ENCODE measurements around the gene DARS1.
"Not testable (repeated sequence)": the region's sequence is repeated elsewhere in the genome, so short reads cannot be mapped to it uniquely, and the experiment has no call there.

DARS1 gene

GRCh38 chr2:135984199-135985017 is 1.0 kb downstream of the DARS1 start:
- no peak for DNase-seq (ENCODE audit: low read depth)

- no peak for DNase-seq (ENCODE audit: low read depth)
Measured at GRCh38 chr2:135980434-135981079, 4.9 kb downstream of the DARS1 start.

- DNase-seq (ENCODE audit: low read depth): no peak
Measured at GRCh38 chr2:135975702-135976101, 9.7 kb downstream of the DARS1 start.

- DNase-seq (ENCODE audit: low read depth): no peak
Measured at GRCh38 chr2:135974036-135974435, 11.4 kb downstream of the DARS1 start.

- no peak for DNase-seq (ENCODE audit: low read depth)
Measured at GRCh38 chr2:135969655-135970387, 15.6 kb downstream of the DARS1 start.

- no peak for DNase-seq (ENCODE audit: low read depth)
Measured at GRCh38 chr2:135965756-135966155, 19.7 kb downstream of the DARS1 start.

- DNase-seq (ENCODE audit: low read depth): not testable (repeated sequence)
Measured at GRCh38 chr2:135964404-135964803, 21.0 kb downstream of the DARS1 start.

DNA sequence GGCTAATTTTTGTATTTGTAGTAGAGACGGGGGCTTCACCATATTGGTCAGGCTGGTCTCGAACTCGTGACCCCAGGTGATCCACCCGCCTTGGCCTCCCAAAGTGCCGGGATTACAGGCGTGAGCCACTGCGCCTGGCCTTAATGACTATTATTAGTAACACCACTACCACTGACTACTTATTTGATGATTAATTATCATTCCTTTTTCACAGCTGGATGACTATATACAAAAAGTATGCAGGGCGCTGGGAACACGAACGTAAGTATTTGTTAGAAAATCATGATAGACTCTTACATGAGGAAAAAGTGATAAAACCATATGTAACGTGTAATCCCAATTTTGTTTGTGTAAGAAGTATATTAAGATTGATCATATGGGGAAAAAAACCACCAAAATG is 21.6 kb downstream of the DARS1 start:
- DNase-seq (ENCODE audit: low read depth): no peak

DNA sequence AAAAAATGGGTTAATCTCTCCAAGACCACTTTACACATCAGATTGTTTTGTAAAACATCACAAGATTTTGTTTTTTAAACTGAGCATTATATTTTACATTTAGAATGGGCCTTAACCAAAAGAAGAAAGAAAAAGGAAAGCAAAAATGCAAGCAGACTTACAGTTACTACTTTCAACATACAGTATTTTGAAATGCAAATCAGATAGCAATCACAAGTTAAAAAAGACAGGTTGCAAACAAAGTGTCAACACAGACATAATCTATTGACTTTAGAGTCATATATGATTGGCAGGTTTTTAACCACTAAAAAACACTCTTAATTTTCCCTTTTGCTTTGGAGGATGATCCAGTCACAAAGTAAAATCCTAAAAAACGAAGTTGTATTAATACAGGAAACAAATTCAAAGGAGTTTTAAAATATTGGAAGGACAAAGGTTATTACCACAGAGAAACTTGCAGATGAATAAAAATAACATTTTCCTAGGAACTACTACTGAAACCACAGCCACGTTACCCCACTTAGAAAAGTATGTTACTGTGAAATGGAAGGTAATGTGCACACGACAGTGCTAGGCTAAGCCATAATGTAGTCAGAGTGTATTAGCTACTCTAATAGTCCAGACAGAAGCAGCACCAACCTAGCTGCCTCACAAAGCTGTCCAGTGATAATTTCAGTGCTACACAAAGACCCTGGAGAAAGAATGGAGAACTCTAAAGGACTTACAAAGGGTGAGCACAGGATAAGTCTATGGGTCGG is 22.9 kb downstream of the DARS1 start:
- DNase-seq (ENCODE audit: low read depth): no peak

DNA sequence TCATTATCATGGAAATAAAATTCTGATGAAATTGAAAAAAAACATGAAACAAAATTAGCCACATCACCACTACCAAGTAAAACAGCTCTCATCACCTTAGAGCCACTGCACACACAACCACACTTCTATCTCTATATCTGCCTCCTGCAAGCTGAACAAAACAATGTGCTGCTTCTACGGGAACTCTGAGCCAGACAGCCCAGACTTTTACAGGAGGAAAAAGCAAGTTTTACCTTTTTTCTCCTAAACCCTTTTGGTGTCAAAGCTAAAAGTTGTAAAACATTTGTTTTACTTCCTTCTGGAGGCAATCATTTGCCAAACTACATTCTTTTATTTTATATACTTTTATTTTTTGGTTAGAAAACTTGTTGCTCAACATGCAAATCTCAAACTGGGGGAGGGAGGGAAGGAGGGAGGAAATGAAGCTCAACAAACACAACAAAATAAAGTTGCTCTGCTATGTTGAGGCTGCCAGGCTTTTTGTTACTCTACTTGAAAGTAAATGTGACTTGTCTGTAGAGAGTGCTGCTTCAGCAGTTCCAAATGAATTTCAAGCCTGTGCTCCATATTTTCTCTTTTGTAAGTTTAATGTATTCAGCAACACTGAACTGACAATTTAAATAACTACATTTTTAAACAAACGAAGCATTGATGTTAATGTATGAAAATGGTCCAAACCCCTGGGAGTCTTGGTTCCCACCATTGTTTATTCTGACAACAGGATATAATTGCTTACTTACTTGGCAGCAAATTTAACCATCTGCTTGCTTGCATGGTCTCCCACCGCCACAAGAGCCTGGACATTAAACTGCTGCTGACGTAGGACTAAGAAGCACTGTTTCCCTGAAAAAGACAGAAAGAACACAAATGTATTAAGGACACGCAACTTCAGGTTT is 24.5 kb downstream of the DARS1 start:
- no peak for DNase-seq (ENCODE audit: low read depth)

GRCh38 chr2:135960150-135960549 is 25.3 kb downstream of the DARS1 start:
- no peak for DNase-seq (ENCODE audit: low read depth)

GRCh38 chr2:135958927-135959326 is 26.5 kb downstream of the DARS1 start:
- not testable (repeated sequence) for DNase-seq (ENCODE audit: low read depth)

GRCh38 chr2:135954020-135954601 is 31.3 kb downstream of the DARS1 start:
- DNase-seq (ENCODE audit: low read depth): no peak

DNA sequence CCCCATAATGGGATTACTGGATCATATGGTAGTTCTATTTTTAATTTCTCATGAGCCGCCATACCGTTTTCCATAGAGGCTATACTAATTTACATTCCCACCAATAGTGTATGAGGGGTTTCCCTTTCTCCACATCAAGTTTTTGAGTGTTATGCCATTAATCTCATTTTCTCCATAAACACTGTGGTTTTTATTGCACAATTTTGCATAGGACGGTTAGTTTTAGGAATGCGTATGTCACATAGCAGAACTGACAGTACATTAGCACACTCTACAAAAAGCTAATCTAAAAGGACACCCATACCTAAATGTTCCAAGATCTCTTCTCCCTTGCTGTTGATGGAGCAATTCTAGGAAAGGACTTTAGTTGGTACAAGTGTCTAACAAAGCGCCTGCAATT is 32.5 kb downstream of the DARS1 start:
- DNase-seq (ENCODE audit: low read depth): no peak

DNA sequence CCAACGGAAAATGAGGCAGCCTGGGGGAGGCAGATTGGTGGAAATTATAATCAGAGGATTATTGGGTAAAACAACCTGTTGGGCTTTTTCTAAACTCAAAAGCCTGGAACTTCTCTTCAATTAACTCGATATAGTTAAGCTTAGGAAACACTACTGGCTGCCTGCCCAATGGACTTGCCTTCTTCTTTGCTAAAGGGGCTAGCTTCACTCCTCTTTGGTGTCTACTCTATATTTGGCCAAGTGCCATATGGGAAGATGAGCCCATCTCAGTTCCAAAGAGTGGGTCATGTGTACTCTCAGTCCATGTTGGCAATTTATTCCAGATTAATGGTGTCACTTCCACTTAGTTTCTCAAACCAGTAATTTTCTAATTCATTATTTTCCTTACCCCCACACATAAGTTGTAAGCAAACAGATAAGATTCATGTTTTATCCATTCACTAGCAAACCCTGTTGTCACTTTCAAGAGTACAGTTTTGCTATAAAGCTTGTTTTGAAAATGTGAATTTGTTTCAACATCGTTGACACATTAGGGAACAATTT is 34.3 kb downstream of the DARS1 start:
- DNase-seq (ENCODE audit: low read depth): no peak

DNA sequence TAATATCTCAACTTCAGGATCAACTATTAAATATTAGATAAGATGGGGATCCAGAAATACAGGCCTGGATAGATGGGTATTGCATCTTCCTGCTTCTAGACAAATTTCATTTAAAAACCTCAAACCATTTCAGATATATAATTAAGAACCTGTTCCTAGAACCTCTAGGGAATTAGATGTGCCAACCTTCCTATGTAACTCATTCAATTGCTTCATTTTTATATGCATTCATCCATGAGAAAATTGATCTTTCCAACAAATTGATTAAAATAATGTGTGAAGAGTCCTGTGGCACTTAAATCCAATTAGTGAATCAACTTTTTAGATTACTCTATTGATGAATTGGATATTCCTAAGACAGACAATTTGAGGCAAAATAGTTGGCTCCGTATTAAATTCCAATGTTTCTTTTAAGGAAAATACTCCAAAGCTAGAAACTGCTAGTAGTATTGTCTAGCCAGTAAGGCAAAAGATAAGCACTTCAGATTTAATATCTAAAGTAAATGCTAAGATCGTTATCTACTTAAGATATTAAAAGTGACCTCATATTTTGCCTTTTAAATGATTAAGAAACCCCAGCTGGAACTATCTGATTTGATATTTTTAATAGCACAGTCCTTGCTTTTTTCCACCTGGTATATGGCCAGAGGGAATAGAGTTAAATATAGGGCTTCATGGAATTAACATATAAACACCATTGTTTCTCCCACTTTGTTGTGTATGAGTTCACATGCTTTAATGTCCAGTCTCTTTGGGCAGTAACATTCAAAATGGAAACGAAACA is 35.8 kb downstream of the DARS1 start:
- DNase-seq (ENCODE audit: low read depth): no peak

DNA sequence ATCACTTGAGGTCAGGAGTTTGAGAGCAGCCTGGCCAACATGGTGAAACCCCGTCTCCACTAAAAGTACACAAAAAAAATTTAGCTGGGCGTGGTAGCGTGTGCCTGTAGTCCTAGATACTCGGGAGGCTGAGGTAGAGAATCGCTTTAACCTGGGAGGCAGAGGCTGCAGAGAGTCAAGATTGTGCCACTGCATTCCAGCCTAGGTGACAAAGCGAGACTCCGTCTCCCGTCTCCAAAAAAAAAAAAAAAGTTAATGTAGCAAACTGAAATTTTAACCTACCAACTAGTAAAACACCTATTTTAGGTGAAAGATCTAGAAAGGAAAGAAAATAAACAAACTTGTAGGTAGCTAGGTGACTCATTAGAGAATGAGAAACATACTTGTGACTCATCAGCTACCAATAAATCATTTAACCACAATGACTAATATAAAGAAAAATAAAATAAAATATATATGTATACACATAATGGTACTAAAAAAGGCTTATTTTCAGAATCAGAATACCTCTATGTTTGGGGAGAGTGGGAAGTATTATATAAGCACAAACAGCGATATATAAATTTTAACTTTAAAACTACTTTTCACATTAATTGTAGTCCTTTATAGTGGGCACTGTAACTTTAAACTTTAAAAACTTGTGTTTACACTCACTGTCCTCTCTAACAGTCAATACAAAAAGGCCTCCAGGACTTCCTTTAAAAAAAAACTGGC is 36.6 kb downstream of the DARS1 start:
- peak; percentile 50 for DNase-seq (ENCODE audit: low read depth)

DNA sequence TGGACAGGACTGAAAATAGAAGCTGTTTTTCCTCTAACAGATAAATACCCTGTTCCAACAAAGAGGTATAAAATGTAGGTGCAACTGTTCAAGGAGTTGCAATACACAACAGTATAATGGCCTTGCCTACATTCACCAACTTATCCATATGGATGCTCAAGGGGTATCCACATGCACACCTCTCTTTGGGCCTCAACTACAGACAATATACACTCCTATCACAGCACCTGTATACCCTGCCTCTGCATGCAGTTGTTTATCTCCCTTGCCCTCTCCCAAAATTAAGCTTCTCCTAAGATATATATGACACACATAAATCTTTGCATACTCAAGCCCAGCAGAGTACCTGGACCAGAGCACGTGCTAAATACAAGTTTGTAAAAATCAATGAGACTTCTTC is 37.3 kb downstream of the DARS1 start:
- no peak for DNase-seq (ENCODE audit: low read depth)

DNA sequence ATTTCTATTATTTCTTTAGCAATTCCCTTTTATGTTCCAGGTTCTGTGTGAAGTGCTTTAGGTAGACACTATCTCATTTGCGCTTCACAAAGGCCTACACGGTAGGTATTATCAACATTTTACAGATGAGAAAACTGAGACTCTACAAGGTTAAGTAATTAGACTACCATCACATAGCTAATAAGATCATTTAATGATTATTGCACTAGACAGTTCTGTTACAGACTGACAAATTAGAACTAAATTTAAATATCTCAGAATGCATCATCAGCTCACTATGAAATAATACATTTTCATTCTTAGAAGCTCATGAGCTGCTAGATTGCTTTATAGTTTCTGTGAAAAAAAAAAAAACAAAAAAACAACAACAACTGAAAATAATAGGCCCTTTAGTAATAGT is 37.9 kb downstream of the DARS1 start:
- DNase-seq (ENCODE audit: low read depth): no peak

All from non-pigmented ciliary epithelial cell (primary cell).